ENCODE results near the gene AKNA.
A peak's percentile ranks its signal among the peaks of the same experiment; 100 is the strongest.

The AKNA gene

GRCh38 chr9:114416906-114417305 lies 29.1 kb upstream of the AKNA start:
- no peak for DNase-seq (ENCODE audit: low spot score)

- DNase-seq (ENCODE audit: low spot score), result no peak
These were observed 28.5 kb upstream of the AKNA start for GRCh38 chr9:114416290-114416689.

GRCh38 chr9:114414346-114414745 lies 26.6 kb upstream of the AKNA start:
- no peak for DNase-seq (ENCODE audit: low spot score)

GRCh38 chr9:114413861-114414301 lies 26.1 kb upstream of the AKNA start:
- no peak for DNase-seq (ENCODE audit: low spot score)

- DNase-seq (ENCODE audit: low spot score), result no peak
These were observed 24.4 kb upstream of the AKNA start for GRCh38 chr9:114412048-114412683.

GRCh38 chr9:114411452-114411851 lies 23.7 kb upstream of the AKNA start:
- no peak for DNase-seq (ENCODE audit: low spot score)

GRCh38 chr9:114410910-114411309 lies 23.1 kb upstream of the AKNA start:
- no peak for DNase-seq (ENCODE audit: low spot score)

- no peak for DNase-seq (ENCODE audit: low spot score)
These were observed 22.1 kb upstream of the AKNA start for GRCh38 chr9:114409842-114410241.

GRCh38 chr9:114409103-114409780 lies 21.5 kb upstream of the AKNA start:
- no peak for DNase-seq (ENCODE audit: low spot score)

- no peak for DNase-seq (ENCODE audit: low spot score)
These were observed 20.9 kb upstream of the AKNA start for GRCh38 chr9:114408645-114409044.

GRCh38 chr9:114407889-114408288 lies 20.1 kb upstream of the AKNA start:
- no peak for DNase-seq (ENCODE audit: low spot score)

GRCh38 chr9:114406441-114406840 lies 18.7 kb upstream of the AKNA start:
- no peak for DNase-seq (ENCODE audit: low spot score)

GRCh38 chr9:114405294-114406034 lies 17.7 kb upstream of the AKNA start:
- DNase-seq (ENCODE audit: low spot score), result peak; percentile 91

- no peak for DNase-seq (ENCODE audit: low spot score)
These were observed 16.7 kb upstream of the AKNA start for GRCh38 chr9:114404531-114404930.

- DNase-seq (ENCODE audit: low spot score), result no peak
These were observed 15.5 kb upstream of the AKNA start for GRCh38 chr9:114403153-114403756.

- no peak for DNase-seq (ENCODE audit: low spot score)
These were observed 13.6 kb upstream of the AKNA start for GRCh38 chr9:114401344-114401743.

GRCh38 chr9:114400772-114401171 lies 13.0 kb upstream of the AKNA start:
- no peak for DNase-seq (ENCODE audit: low spot score)

GRCh38 chr9:114400219-114400618 lies 12.4 kb upstream of the AKNA start:
- no peak for DNase-seq (ENCODE audit: low spot score)

GRCh38 chr9:114399381-114399780 lies 11.6 kb upstream of the AKNA start:
- DNase-seq (ENCODE audit: low spot score), result no peak

- peak; percentile 90 for DNase-seq (ENCODE audit: low spot score)
These were observed 10.2 kb upstream of the AKNA start for GRCh38 chr9:114397848-114398605.

GRCh38 chr9:114397219-114397847 lies 9.6 kb upstream of the AKNA start:
- no peak for DNase-seq (ENCODE audit: low spot score)

All from pons (tissue), 1 donor.